ENCODE measurements around the gene UBAP2L. TPM values are rescaled to one million over a fixed set of nuclear protein-coding genes. Genes with fewer than 3 reads are reported as not detected.

UBAP2L gene
- total and polyA plus RNA-seq, 2 donors (not counting 1 experiment from before 2014, with no cell fraction given): 51.9 to 180 TPM

DNA sequence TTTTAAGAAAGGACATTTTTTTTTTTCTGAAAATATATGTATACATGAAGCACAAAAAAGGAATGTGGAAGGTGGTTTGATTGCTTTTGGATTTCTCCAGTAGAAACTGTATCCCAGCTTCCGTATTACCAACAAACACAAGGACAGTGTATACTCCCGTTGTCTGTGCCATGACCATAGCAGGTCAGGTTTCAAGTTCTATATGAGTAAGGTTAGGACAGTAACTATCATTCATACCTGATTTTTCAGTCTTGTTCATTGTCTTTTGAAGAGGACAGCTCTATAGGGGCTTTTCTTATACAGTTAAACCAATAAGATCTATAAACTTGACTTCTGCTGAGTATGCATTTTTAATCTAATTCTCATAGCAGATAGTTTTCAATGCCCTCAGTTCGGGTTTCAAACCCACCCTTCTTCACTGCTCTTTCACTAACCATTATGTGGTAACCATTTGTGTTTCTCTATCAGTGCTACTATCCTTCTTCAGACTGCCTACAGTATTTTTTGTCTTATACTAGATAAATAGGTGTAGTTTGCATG lies 19.6 kb downstream of the UBAP2L start:
- no peak overlapping the region for H2AFZ ChIP-seq (ENCODE audit: low read length)
- H3K9me3 ChIP-seq (ENCODE audit: control insufficient read depth, insufficient read depth, low read depth, low read length): no peaks in the 10 kb centered on the region
- no peak for TF ChIP-seq EZH2 (IDR thresholded peaks at IDR 0.05; ENCODE audit: low read length, missing control alignments)
- TF ChIP-seq, protein P1, sequence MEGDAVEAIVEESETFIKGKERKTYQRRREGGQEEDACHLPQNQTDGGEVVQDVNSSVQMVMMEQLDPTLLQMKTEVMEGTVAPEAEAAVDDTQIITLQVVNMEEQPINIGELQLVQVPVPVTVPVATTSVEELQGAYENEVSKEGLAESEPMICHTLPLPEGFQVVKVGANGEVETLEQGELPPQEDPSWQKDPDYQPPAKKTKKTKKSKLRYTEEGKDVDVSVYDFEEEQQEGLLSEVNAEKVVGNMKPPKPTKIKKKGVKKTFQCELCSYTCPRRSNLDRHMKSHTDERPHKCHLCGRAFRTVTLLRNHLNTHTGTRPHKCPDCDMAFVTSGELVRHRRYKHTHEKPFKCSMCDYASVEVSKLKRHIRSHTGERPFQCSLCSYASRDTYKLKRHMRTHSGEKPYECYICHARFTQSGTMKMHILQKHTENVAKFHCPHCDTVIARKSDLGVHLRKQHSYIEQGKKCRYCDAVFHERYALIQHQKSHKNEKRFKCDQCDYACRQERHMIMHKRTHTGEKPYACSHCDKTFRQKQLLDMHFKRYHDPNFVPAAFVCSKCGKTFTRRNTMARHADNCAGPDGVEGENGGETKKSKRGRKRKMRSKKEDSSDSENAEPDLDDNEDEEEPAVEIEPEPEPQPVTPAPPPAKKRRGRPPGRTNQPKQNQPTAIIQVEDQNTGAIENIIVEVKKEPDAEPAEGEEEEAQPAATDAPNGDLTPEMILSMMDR (conservative IDR thresholded peaks at IDR 0.05 in 1 of 2, IDR thresholded peaks at IDR 0.05 in 1 of 2; ENCODE audit: low read depth in 1 of 2, low read length in 2 of 2): no peak
- H3K4me1 ChIP-seq (ENCODE audit: control insufficient read depth, extremely low read depth, insufficient read depth, low read length): no peaks in the 10 kb centered on the region
- H3K27ac ChIP-seq (ENCODE audit: insufficient read depth, low read length): no peak overlapping the region
- H3K4me2 ChIP-seq (ENCODE audit: extremely low read depth, insufficient read depth, low read length): no peak overlapping the region
- no peak overlapping the region for H3K4me3 ChIP-seq (replicated peaks in 1 of 4; ENCODE audit: control extremely low read depth in 1 of 4, insufficient read depth in 1 of 4, low read depth in 3 of 4, low read length in 4 of 4)
- no peak overlapping the region for H3K9ac ChIP-seq (ENCODE audit: insufficient read depth, low read length)
- no peaks in the 10 kb centered on the region for H3K27me3 ChIP-seq (ENCODE audit: control insufficient read depth, insufficient read depth, low read length)
- no peak for DNase-seq (ENCODE audit: low read depth in 2 of 2)
- H3K36me3 ChIP-seq (ENCODE audit: control insufficient read depth, insufficient read depth, low read length): peaks cover 17% of the 10 kb centered on the region
- H4K20me1 ChIP-seq (ENCODE audit: control insufficient read depth, extremely low read depth, insufficient read depth, low read length): no peaks in the 10 kb centered on the region
- peaks cover 26% of the 10 kb centered on the region for H3K79me2 ChIP-seq (ENCODE audit: control insufficient read depth, insufficient read depth, low read length)

DNA sequence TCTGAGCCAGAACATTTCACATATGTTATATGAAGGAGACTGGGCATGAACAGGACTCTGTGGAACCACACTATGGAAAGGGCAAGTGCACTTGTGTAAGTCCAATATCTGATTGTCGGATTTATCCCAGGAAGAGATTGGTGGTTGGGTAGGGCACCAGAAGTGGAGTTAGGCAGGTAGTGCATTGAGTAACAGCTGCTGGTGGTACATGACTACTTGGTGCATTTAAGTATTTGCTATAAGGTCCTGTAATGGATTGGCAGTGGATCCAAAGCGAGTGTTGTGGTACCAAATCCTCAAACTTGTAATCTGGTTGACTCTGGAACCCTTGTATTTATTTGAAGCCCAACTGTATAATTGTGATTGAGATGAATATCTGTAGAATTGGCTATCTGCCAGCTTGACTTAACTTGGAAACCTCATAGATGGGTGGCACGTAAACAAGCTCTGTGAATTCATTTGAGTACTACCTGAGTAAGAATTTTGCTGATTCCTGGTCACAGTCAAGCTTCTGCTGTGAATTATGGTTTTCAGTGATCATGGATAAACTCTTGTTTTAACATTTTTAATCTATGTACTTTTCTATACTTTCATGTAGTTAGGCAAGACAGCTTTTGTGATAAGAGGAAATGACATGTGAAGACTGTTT lies 21.1 kb downstream of the UBAP2L start:
- no peak overlapping the region for H3K4me3 ChIP-seq (replicated peaks in 1 of 4; ENCODE audit: control extremely low read depth in 1 of 4, insufficient read depth in 1 of 4, low read depth in 3 of 4, low read length in 4 of 4)
- H3K36me3 ChIP-seq (ENCODE audit: control insufficient read depth, insufficient read depth, low read length): peaks cover 17% of the 10 kb centered on the region
- H3K4me1 ChIP-seq (ENCODE audit: control insufficient read depth, extremely low read depth, insufficient read depth, low read length): no peaks in the 10 kb centered on the region
- H3K27me3 ChIP-seq (ENCODE audit: control insufficient read depth, insufficient read depth, low read length): no peaks in the 10 kb centered on the region
- no peak overlapping the region for H2AFZ ChIP-seq (ENCODE audit: low read length)
- no peak overlapping the region for H3K4me2 ChIP-seq (ENCODE audit: extremely low read depth, insufficient read depth, low read length)
- peaks cover 21% of the 10 kb centered on the region for H3K79me2 ChIP-seq (ENCODE audit: control insufficient read depth, insufficient read depth, low read length)
- H3K27ac ChIP-seq (ENCODE audit: insufficient read depth, low read length): no peak overlapping the region
- no peak overlapping the region for H3K9ac ChIP-seq (ENCODE audit: insufficient read depth, low read length)
- DNase-seq (ENCODE audit: low read depth in 2 of 2): no peak
- TF ChIP-seq, protein P1 (conservative IDR thresholded peaks at IDR 0.05 in 1 of 2, IDR thresholded peaks at IDR 0.05 in 1 of 2; ENCODE audit: low read depth in 1 of 2, low read length in 2 of 2): no peak
- no peak for TF ChIP-seq EZH2 (IDR thresholded peaks at IDR 0.05; ENCODE audit: low read length, missing control alignments)
- no peaks in the 10 kb centered on the region for H4K20me1 ChIP-seq (ENCODE audit: control insufficient read depth, extremely low read depth, insufficient read depth, low read length)
- no peaks in the 10 kb centered on the region for H3K9me3 ChIP-seq (ENCODE audit: control insufficient read depth, insufficient read depth, low read depth, low read length)

DNA sequence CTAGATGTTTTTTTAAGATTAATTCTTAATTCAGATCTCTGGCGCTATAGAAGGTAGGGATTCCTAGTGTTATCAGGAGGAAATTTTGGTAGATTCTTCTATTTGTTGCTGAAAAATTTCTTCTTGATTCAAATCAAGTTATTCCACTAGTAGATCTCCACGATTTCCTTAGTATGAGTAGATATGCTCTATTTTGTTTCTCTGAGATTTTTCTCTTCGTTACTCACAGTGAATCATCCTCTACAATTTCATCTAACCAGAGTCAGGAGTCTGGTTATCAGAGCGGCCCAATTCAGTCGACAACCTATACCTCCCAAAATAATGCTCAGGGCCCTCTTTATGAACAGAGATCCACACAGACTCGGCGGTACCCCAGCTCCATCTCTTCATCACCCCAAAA lies 32.9 kb downstream of the UBAP2L start:
- Histone ChIP-seq H3K36me3 (ENCODE audit: control insufficient read depth, insufficient read depth, low read length) (peaks cover 44% of the 10 kb centered on the region), H3K27ac (ENCODE audit: insufficient read depth, low read length) (no peak overlapping the region), H3K4me3 (replicated peaks in 1 of 4; ENCODE audit: control extremely low read depth in 1 of 4, insufficient read depth in 1 of 4, low read depth in 3 of 4, low read length in 4 of 4) (no peak overlapping the region), H3K4me1 (ENCODE audit: control insufficient read depth, extremely low read depth, insufficient read depth, low read length) (no peaks in the 10 kb centered on the region), H3K79me2 (ENCODE audit: control insufficient read depth, insufficient read depth, low read length) (no peaks in the 10 kb centered on the region), H2AFZ (ENCODE audit: low read length) (no peak overlapping the region), H3K27me3 (ENCODE audit: control insufficient read depth, insufficient read depth, low read length) (no peaks in the 10 kb centered on the region), H3K4me2 (ENCODE audit: extremely low read depth, insufficient read depth, low read length) (no peak overlapping the region), H4K20me1 (ENCODE audit: control insufficient read depth, extremely low read depth, insufficient read depth, low read length) (no peaks in the 10 kb centered on the region), H3K9me3 (ENCODE audit: control insufficient read depth, insufficient read depth, low read depth, low read length) (no peaks in the 10 kb centered on the region), H3K9ac (ENCODE audit: insufficient read depth, low read length) (no peak overlapping the region)
- TF ChIP-seq, protein P1 (conservative IDR thresholded peaks at IDR 0.05 in 1 of 2, IDR thresholded peaks at IDR 0.05 in 1 of 2; ENCODE audit: low read depth in 1 of 2, low read length in 2 of 2): no peak
- TF ChIP-seq EZH2 (IDR thresholded peaks at IDR 0.05; ENCODE audit: low read length, missing control alignments): no peak
- DNase-seq (ENCODE audit: low read depth in 2 of 2): peak in 1 of 2 donors; percentile 16
